ENCODE results near the gene REC114. TPM values are rescaled to one million over a fixed set of nuclear protein-coding genes. Genes with fewer than 3 reads are reported as not detected.

Gene REC114
- total and polyA plus RNA-seq, 2 donors (not counting 3 experiments of a cell fraction or from before 2014, with no cell fraction given), result not detected

- Histone ChIP-seq H4K20me1 (replicated peaks; ENCODE audit: control insufficient read depth, extremely low read depth, insufficient read depth, low read length) (no peaks in the 10 kb centered on the region), H3K4me2 (ENCODE audit: insufficient read depth, low read length) (no peak overlapping the region), H3K9me3 (replicated peaks; ENCODE audit: control insufficient read depth, insufficient read depth, low read length) (no peaks in the 10 kb centered on the region), H3K9me1 (replicated peaks; ENCODE audit: control insufficient read depth, extremely low read depth, insufficient read depth, low read length) (no peaks in the 10 kb centered on the region), H3K9ac (replicated peaks; ENCODE audit: extremely low read depth, insufficient read depth, low read length) (no peak overlapping the region), H3K27ac (ENCODE audit: insufficient read depth, low read depth, low read length) (no peak overlapping the region), H3K36me3 (ENCODE audit: control insufficient read depth in 2 of 2, extremely low read depth in 1 of 2, insufficient read depth in 2 of 2, low read length in 2 of 2) (no peaks in the 10 kb centered on the region), H3K4me3 (replicated peaks in 1 of 3; ENCODE audit: insufficient read depth in 1 of 3, low read depth in 1 of 3, low read length in 3 of 3) (no peak overlapping the region), H3K27me3 (ENCODE audit: control insufficient read depth in 2 of 2, insufficient read depth in 2 of 2, low read length in 2 of 2) (peaks cover 0 to 2% of the 10 kb centered on the region in 2 experiments), H3K79me2 (ENCODE audit: control insufficient read depth, insufficient read depth, low read length) (no peaks in the 10 kb centered on the region), H2AFZ (ENCODE audit: low read depth, low read length) (no peak overlapping the region), H3K4me1 (ENCODE audit: control insufficient read depth, extremely low read depth, insufficient read depth, low read length) (no peaks in the 10 kb centered on the region)
- dilution Hi-C loops (cut with MboI; ENCODE audit: extremely low pct_ligation_motif_present, low sequenced_read_pairs) (no loop called here), intact Hi-C loops (cut with micrococcal nuclease) (no loop called here)
- FAIRE-seq (no peak), DNase-seq (ENCODE audit: low read depth, low spot score) (no peak)
- no TSS peak for BruUV-seq (replicated peaks)
- ChIA-PET POLR2A (no interaction called here), CTCF (interaction anchor here (1.1 kb wide), 1 partner anchor 152 kb away, joined by 3 read pairs; no protein-coding TSS in a partner anchor)
- no peak for TF ChIP-seq EZH2 (IDR thresholded peaks at IDR 0.05; ENCODE audit: borderline replicate concordance, low read depth, low read length, severe bottlenecking)
- no peak for TF ChIP-seq JUN (IDR thresholded peaks at IDR 0.05; ENCODE audit: borderline replicate concordance, insufficient read depth, insufficient read length, low read depth)
- no peak for TF ChIP-seq MYC (IDR thresholded peaks at IDR 0.05; ENCODE audit: low read depth, low read length)
- TF ChIP-seq POLR2AphosphoS5 (IDR thresholded peaks at IDR 0.05; ENCODE audit: insufficient read depth, low read depth, low read length), result no peak
- TF ChIP-seq, protein P1, sequence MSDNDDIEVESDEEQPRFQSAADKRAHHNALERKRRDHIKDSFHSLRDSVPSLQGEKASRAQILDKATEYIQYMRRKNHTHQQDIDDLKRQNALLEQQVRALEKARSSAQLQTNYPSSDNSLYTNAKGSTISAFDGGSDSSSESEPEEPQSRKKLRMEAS (IDR thresholded peaks at IDR 0.05; ENCODE audit: insufficient read depth, insufficient read length), result no peak
- TF ChIP-seq FOS (IDR thresholded peaks at IDR 0.05; ENCODE audit: borderline replicate concordance, insufficient read depth, low read length), result no peak
- TF ChIP-seq POLR2A (IDR thresholded peaks at IDR 0.05; ENCODE audit: low read depth, low read length), result no peak
- TF ChIP-seq, protein P2, sequence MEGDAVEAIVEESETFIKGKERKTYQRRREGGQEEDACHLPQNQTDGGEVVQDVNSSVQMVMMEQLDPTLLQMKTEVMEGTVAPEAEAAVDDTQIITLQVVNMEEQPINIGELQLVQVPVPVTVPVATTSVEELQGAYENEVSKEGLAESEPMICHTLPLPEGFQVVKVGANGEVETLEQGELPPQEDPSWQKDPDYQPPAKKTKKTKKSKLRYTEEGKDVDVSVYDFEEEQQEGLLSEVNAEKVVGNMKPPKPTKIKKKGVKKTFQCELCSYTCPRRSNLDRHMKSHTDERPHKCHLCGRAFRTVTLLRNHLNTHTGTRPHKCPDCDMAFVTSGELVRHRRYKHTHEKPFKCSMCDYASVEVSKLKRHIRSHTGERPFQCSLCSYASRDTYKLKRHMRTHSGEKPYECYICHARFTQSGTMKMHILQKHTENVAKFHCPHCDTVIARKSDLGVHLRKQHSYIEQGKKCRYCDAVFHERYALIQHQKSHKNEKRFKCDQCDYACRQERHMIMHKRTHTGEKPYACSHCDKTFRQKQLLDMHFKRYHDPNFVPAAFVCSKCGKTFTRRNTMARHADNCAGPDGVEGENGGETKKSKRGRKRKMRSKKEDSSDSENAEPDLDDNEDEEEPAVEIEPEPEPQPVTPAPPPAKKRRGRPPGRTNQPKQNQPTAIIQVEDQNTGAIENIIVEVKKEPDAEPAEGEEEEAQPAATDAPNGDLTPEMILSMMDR (IDR thresholded peaks at IDR 0.05; ENCODE audit: extremely low read depth in 1 of 2, insufficient read depth in 1 of 2, low read depth in 1 of 2, low read length in 2 of 2), result no peak
- no peak for TF ChIP-seq GATA2 (IDR thresholded peaks at IDR 0.05; ENCODE audit: insufficient read depth, insufficient read length, low read depth, low read length)
Measured at GRCh38 chr15:73425510-73425909, 17.5 kb upstream of the REC114 start.
